SU-DHL-6 (cell line): ENCODE measurements around the gene EXOC1L.

Experiments
- H2AFZ ChIP-seq: fragments of 200-600 bp; sonication (generic); 2 replicates; pipeline ENCODE4 v1.6.1; 2014; ENCODE audit warnings: low read depth, mild to moderate bottlenecking, moderate library complexity, mixed read lengths, antibody characterized with exemption, low read length; ENCODE audit not compliant: severe bottlenecking
- H3F3A ChIP-seq: fragments of 200-600 bp; shearing (Covaris generic); 2 replicates; pipeline ENCODE4 v1.6.0; 2016; ENCODE audit warnings: antibody characterized with exemption, mild to moderate bottlenecking; ENCODE audit not compliant: insufficient read depth
- H3K27ac ChIP-seq: fragments of 200-600 bp; sonication (generic); 2 replicates; pipeline ENCODE4 v1.5.1; 2016; ENCODE audit warnings: low read depth, mild to moderate bottlenecking, low read length, moderate library complexity, mixed read lengths
- H3K27me3 ChIP-seq: fragments of 200-600 bp; sonication (generic), shearing (Covaris generic); 2 replicates; pipeline ENCODE4 v1.6.0; 2014; ENCODE audit warnings: mild to moderate bottlenecking, low read length
- H3K36me3 ChIP-seq: fragments of 200-600 bp; sonication (generic); 2 replicates; pipeline ENCODE4 v1.6.1; 2014; ENCODE audit warnings: mild to moderate bottlenecking, low read length, mixed read lengths
- H3K4me2 ChIP-seq: fragments of 300-600, 200-600 bp; shearing (Covaris generic), sonication (generic); 2 replicates; pipeline ENCODE4 v1.6.0; 2014; ENCODE audit warnings: low read length, low read depth, mild to moderate bottlenecking; ENCODE audit not compliant: poor library complexity, severe bottlenecking
- H3K4me3 ChIP-seq: fragments of 200-600 bp; sonication (generic); 2 replicates; pipeline ENCODE4 v1.5.1; 2014; ENCODE audit warnings: antibody characterized with exemption, low read length, mild to moderate bottlenecking, mixed read lengths; ENCODE audit not compliant: insufficient read depth, poor library complexity, severe bottlenecking
- H3K79me2 ChIP-seq: fragments of 200-600 bp; sonication (generic); 2 replicates; pipeline ENCODE4 v1.6.1; 2014; ENCODE audit warnings: mild to moderate bottlenecking, low read length, moderate library complexity; ENCODE audit not compliant: insufficient read depth
- H3K9ac ChIP-seq: fragments of 200-600 bp; sonication (generic); 2 replicates; pipeline ENCODE4 v1.7.0; 2014; ENCODE audit warnings: mild to moderate bottlenecking, low read length
- H3K9me2 ChIP-seq: fragments of 200-600 bp; sonication (generic); replicated peaks from 2 replicates; pipeline ENCODE4 v1.6.1; 2014; ENCODE audit warnings: low read length; ENCODE audit not compliant: insufficient read depth
- H3K9me3 ChIP-seq: fragments of 200-600 bp; sonication (generic); 2 replicates; pipeline ENCODE4 v1.6.1; 2014; ENCODE audit warnings: low read length, mixed read lengths; ENCODE audit not compliant: insufficient read depth
- H4K20me1 ChIP-seq: fragments of 200-600 bp; sonication (generic); 2 replicates; pipeline ENCODE4 v1.6.1; 2014; ENCODE audit warnings: low read depth, mild to moderate bottlenecking, antibody characterized with exemption, low read length, moderate library complexity, mixed read lengths
- CTCF ChIP-seq: fragments of 200-600 bp; sonication (generic); IDR thresholded peaks from one replicate; pipeline ENCODE4 v1.5.1; 2017; ENCODE audit warnings: antibody characterized with exemption, mild to moderate bottlenecking, low read length, moderate library complexity; ENCODE audit not compliant: insufficient read depth, poor library complexity, severe bottlenecking
- EZH2phosphoT487 ChIP-seq: fragments of 200-600 bp; sonication (generic), shearing (Covaris generic); conservative IDR thresholded peaks from 2 replicates; pipeline ENCODE4 v1.6.1; 2018; ENCODE audit warnings: mild to moderate bottlenecking, antibody characterized with exemption, low read length, moderate library complexity, mixed read lengths

Gene EXOC1L

GRCh38 chr4:55817691-55818090 lies 1.9 kb upstream of the EXOC1L start:
- no peak for TF ChIP-seq EZH2phosphoT487
- no peak for TF ChIP-seq CTCF
- no peak overlapping the region for H3K9ac ChIP-seq
- H3F3A ChIP-seq, result no peaks in the 10 kb centered on the region
- H3K4me2 ChIP-seq, result no peak overlapping the region
- H4K20me1 ChIP-seq, result no peaks in the 10 kb centered on the region
- H3K9me3 ChIP-seq, result no peaks in the 10 kb centered on the region
- no peaks in the 10 kb centered on the region for H3K36me3 ChIP-seq
- no peak overlapping the region for H2AFZ ChIP-seq
- no peak overlapping the region for H3K27ac ChIP-seq
- no peaks in the 10 kb centered on the region for H3K27me3 ChIP-seq
- no peak overlapping the region for H3K4me3 ChIP-seq
- no peaks in the 10 kb centered on the region for H3K79me2 ChIP-seq
- no peaks in the 10 kb centered on the region for H3K9me2 ChIP-seq

- no peak overlapping the region for H3K4me2 ChIP-seq
- no peaks in the 10 kb centered on the region for H3K79me2 ChIP-seq
- no peak overlapping the region for H3K27ac ChIP-seq
- H2AFZ ChIP-seq, result no peak overlapping the region
- no peaks in the 10 kb centered on the region for H4K20me1 ChIP-seq
- H3F3A ChIP-seq, result no peaks in the 10 kb centered on the region
- H3K9me3 ChIP-seq, result no peaks in the 10 kb centered on the region
- no peaks in the 10 kb centered on the region for H3K36me3 ChIP-seq
- no peak overlapping the region for H3K4me3 ChIP-seq
- H3K9me2 ChIP-seq, result no peaks in the 10 kb centered on the region
- no peak overlapping the region for H3K9ac ChIP-seq
- no peak for TF ChIP-seq CTCF
- no peaks in the 10 kb centered on the region for H3K27me3 ChIP-seq
Measured at GRCh38 chr4:55820279-55820678, 689 bp downstream of the EXOC1L start.

- no peak overlapping the region for H3K4me2 ChIP-seq
- H3K36me3 ChIP-seq, result no peaks in the 10 kb centered on the region
- H2AFZ ChIP-seq, result no peak overlapping the region
- TF ChIP-seq CTCF (no peak), EZH2phosphoT487 (no peak)
- no peak overlapping the region for H3K27ac ChIP-seq
- H3K27me3 ChIP-seq, result no peaks in the 10 kb centered on the region
- no peaks in the 10 kb centered on the region for H3K79me2 ChIP-seq
- no peak overlapping the region for H3K9ac ChIP-seq
- H3K9me3 ChIP-seq, result no peaks in the 10 kb centered on the region
- no peaks in the 10 kb centered on the region for H3F3A ChIP-seq
- H4K20me1 ChIP-seq, result no peaks in the 10 kb centered on the region
- H3K4me3 ChIP-seq, result no peak overlapping the region
- H3K9me2 ChIP-seq, result no peaks in the 10 kb centered on the region
Measured at GRCh38 chr4:55822329-55822728, 2.7 kb downstream of the EXOC1L start.

GRCh38 chr4:55824865-55825264 lies 5.3 kb downstream of the EXOC1L start:
- H3K36me3 ChIP-seq, result no peaks in the 10 kb centered on the region
- no peaks in the 10 kb centered on the region for H3K9me2 ChIP-seq
- H3K27me3 ChIP-seq, result no peaks in the 10 kb centered on the region
- H4K20me1 ChIP-seq, result no peaks in the 10 kb centered on the region
- H3K4me3 ChIP-seq, result no peak overlapping the region
- H3K27ac ChIP-seq, result no peak overlapping the region
- no peak for TF ChIP-seq CTCF
- no peak for TF ChIP-seq EZH2phosphoT487
- H3K79me2 ChIP-seq, result no peaks in the 10 kb centered on the region
- H3K9ac ChIP-seq, result no peak overlapping the region
- H2AFZ ChIP-seq, result no peak overlapping the region
- H3K9me3 ChIP-seq, result no peaks in the 10 kb centered on the region
- no peaks in the 10 kb centered on the region for H3F3A ChIP-seq
- H3K4me2 ChIP-seq, result no peak overlapping the region
